GM18909 (cell line): ENCODE data around the gene SLC50A1.
"Not testable (repeated sequence)": the region's sequence is repeated elsewhere in the genome, so short reads cannot be mapped to it uniquely, and the experiment has no call there.

Experiments used
- ATAC-seq: cut with Tn5 transposase; IDR thresholded peaks from one replicate; pipeline ENCODE4 v1.9.1; 2021; ENCODE audit warnings: mild to moderate bottlenecking; ENCODE audit not compliant: unreplicated experiment, poor library complexity

SLC50A1 gene

GRCh38 chr1:155113450-155113980 is 22.1 kb upstream of the SLC50A1 start:
- no peak for ATAC-seq

GRCh38 chr1:155116113-155116764 is 19.4 kb upstream of the SLC50A1 start:
- no peak for ATAC-seq

- no peak for ATAC-seq
Measured at GRCh38 chr1:155117610-155118009, 18.0 kb upstream of the SLC50A1 start.

- ATAC-seq = not testable (repeated sequence)
Measured at GRCh38 chr1:155118090-155118489, 17.6 kb upstream of the SLC50A1 start.

- ATAC-seq = no peak
Measured at GRCh38 chr1:155120253-155120652, 15.4 kb upstream of the SLC50A1 start.

- no peak for ATAC-seq
Measured at GRCh38 chr1:155121249-155121648, 14.4 kb upstream of the SLC50A1 start.

- no peak for ATAC-seq
Measured at GRCh38 chr1:155122308-155122707, 13.3 kb upstream of the SLC50A1 start.

GRCh38 chr1:155123801-155124200 is 11.9 kb upstream of the SLC50A1 start:
- ATAC-seq = no peak

GRCh38 chr1:155124503-155125463 is 10.9 kb upstream of the SLC50A1 start:
- ATAC-seq = no peak

GRCh38 chr1:155125511-155125945 is 10.1 kb upstream of the SLC50A1 start:
- ATAC-seq = no peak

GRCh38 chr1:155125946-155126555 is 9.6 kb upstream of the SLC50A1 start:
- no peak for ATAC-seq

- no peak for ATAC-seq
Measured at GRCh38 chr1:155126556-155127104, 9.0 kb upstream of the SLC50A1 start.

GRCh38 chr1:155127105-155127966 is 8.3 kb upstream of the SLC50A1 start, which contains the start of gene EFNA1:
Gene EFNA1, plus strand, starts transcription at chr1:155127876. Its CDS starts 102 bp downstream, at chr1:155127978.
- ATAC-seq = no peak

GRCh38 chr1:155127967-155128754 is 7.5 kb upstream of the SLC50A1 start:
- ATAC-seq = no peak

GRCh38 chr1:155128755-155129473 is 6.7 kb upstream of the SLC50A1 start:
- ATAC-seq = no peak

GRCh38 chr1:155130272-155131006 is 5.2 kb upstream of the SLC50A1 start:
- no peak for ATAC-seq

GRCh38 chr1:155131285-155131684 is 4.4 kb upstream of the SLC50A1 start:
- ATAC-seq = no peak
